ENCODE measurements around the gene RTN4RL1. TPM values are rescaled to one million over a fixed set of nuclear protein-coding genes. Genes with fewer than 3 reads are reported as not detected.
"Not testable (repeated sequence)": the region's sequence is repeated elsewhere in the genome, so short reads cannot be mapped to it uniquely, and the experiment has no call there.

The RTN4RL1 gene
- total RNA-seq, 6 experiments from 2014 or later: 0.54 to 2.6 (median 1.4) TPM

GRCh38 chr17:1898332-1898731, 126.8 kb downstream of the RTN4RL1 start:
- ATAC-seq: no peak

GRCh38 chr17:1897105-1897656, 128.0 kb downstream of the RTN4RL1 start:
- Histone ChIP-seq H3K27ac (no peak overlapping the region), H3K4me3 (no peak overlapping the region), H3K4me1 (no peaks in the 10 kb centered on the region), H3K9me3 (no peaks in the 10 kb centered on the region), H3K36me3 (peaks cover 0 to 39% (median 14%) of the 10 kb centered on the region in 4 donors), H3K27me3 (no peaks in the 10 kb centered on the region)
- TF ChIP-seq POLR2A (IDR thresholded peaks at IDR 0.05): no peak
- TF ChIP-seq, protein P1, sequence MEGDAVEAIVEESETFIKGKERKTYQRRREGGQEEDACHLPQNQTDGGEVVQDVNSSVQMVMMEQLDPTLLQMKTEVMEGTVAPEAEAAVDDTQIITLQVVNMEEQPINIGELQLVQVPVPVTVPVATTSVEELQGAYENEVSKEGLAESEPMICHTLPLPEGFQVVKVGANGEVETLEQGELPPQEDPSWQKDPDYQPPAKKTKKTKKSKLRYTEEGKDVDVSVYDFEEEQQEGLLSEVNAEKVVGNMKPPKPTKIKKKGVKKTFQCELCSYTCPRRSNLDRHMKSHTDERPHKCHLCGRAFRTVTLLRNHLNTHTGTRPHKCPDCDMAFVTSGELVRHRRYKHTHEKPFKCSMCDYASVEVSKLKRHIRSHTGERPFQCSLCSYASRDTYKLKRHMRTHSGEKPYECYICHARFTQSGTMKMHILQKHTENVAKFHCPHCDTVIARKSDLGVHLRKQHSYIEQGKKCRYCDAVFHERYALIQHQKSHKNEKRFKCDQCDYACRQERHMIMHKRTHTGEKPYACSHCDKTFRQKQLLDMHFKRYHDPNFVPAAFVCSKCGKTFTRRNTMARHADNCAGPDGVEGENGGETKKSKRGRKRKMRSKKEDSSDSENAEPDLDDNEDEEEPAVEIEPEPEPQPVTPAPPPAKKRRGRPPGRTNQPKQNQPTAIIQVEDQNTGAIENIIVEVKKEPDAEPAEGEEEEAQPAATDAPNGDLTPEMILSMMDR (IDR thresholded peaks at IDR 0.05): no peak
- 90% methylated on average over 14 of the region's 18 CpGs for WGBS (ENCODE audit: insufficient coverage, low coverage, low lambda C conversion rate, missing lambda C conversion rate)
- intact Hi-C loops (cut with DNase I): no loop called here
- ATAC-seq: no peak
- DNase-seq: no peak

More at GRCh38 chr17:1898332-1898731, 126.8 kb downstream of the RTN4RL1 start:
- Histone ChIP-seq H3K27me3 (no peaks in the 10 kb centered on the region), H3K4me3 (no peak overlapping the region), H3K27ac (no peak overlapping the region), H3K4me1 (no peaks in the 10 kb centered on the region), H3K9me3 (no peaks in the 10 kb centered on the region), H3K36me3 (peaks cover 0 to 36% (median 13%) of the 10 kb centered on the region in 4 donors)
- WGBS (ENCODE audit: insufficient coverage, low coverage, low lambda C conversion rate, missing lambda C conversion rate): 80% methylated on average over 7 of the region's 17 CpGs
- no peak for DNase-seq
- TF ChIP-seq, protein P1 (IDR thresholded peaks at IDR 0.05): no peak
- TF ChIP-seq POLR2A (IDR thresholded peaks at IDR 0.05): no peak
- intact Hi-C loops (cut with DNase I): no loop called here

GRCh38 chr17:1896243-1897104, 128.7 kb downstream of the RTN4RL1 start:
- no peaks in the 10 kb centered on the region for H3K9me3 ChIP-seq
- no peak overlapping the region for H3K4me3 ChIP-seq
- peaks cover 0 to 43% (median 15%) of the 10 kb centered on the region in 4 donors for H3K36me3 ChIP-seq
- H3K27ac ChIP-seq: no peak overlapping the region
- H3K27me3 ChIP-seq: no peaks in the 10 kb centered on the region
- DNase-seq (no peak), ATAC-seq (no peak)
- intact Hi-C loops (cut with DNase I): no loop called here
- H3K4me1 ChIP-seq: no peaks in the 10 kb centered on the region
- 89% methylated on average over 15 of the region's 25 CpGs for WGBS (ENCODE audit: insufficient coverage, low coverage, low lambda C conversion rate, missing lambda C conversion rate)
- TF ChIP-seq POLR2A (IDR thresholded peaks at IDR 0.05): no peak
- TF ChIP-seq, protein P1 (IDR thresholded peaks at IDR 0.05): no peak

GRCh38 chr17:1895479-1895878, 129.7 kb downstream of the RTN4RL1 start:
- H3K4me3 ChIP-seq; H3K27me3 ChIP-seq; intact Hi-C loops (cut with DNase I); H3K27ac ChIP-seq; ATAC-seq; H3K4me1 ChIP-seq; DNase-seq; H3K9me3 ChIP-seq: not testable (repeated sequence)
- peaks cover 0 to 45% (median 15%) of the 10 kb centered on the region in 4 donors for H3K36me3 ChIP-seq
- 98% methylated on average over 10 of the region's 11 CpGs for WGBS (ENCODE audit: insufficient coverage, low coverage, low lambda C conversion rate, missing lambda C conversion rate)

GRCh38 chr17:1894753-1895339, 130.3 kb downstream of the RTN4RL1 start:
- no peak for ATAC-seq

More at GRCh38 chr17:1894753-1895339, 130.3 kb downstream of the RTN4RL1 start:
- H3K4me3 ChIP-seq: no peak overlapping the region
- 100% methylated on average over 4 of the region's 7 CpGs for WGBS (ENCODE audit: insufficient coverage, low coverage, low lambda C conversion rate, missing lambda C conversion rate)
- no peaks in the 10 kb centered on the region for H3K9me3 ChIP-seq
- no peak for DNase-seq
- no peak overlapping the region for H3K27ac ChIP-seq
- intact Hi-C loops (cut with DNase I): no loop called here
- TF ChIP-seq, protein P1 (IDR thresholded peaks at IDR 0.05): no peak
- no peak for TF ChIP-seq POLR2A (IDR thresholded peaks at IDR 0.05)
- no peaks in the 10 kb centered on the region for H3K4me1 ChIP-seq
- peaks cover 0 to 51% (median 15%) of the 10 kb centered on the region in 4 donors for H3K36me3 ChIP-seq
- H3K27me3 ChIP-seq: no peaks in the 10 kb centered on the region

Measured in right lobe of liver (tissue), 6 donors.